Neuron (in vitro differentiated cells): Measurements from ENCODE around the gene MTHFD1L.

ENCODE experiments used
- H2AFZ ChIP-seq: one replicate; pipeline ENCODE4 v1.6.1; 2013; ENCODE audit warnings: low read depth, mild to moderate bottlenecking, inconsistent platforms, low read length, moderate library complexity
- H3K27me3 ChIP-seq: one replicate; pipeline ENCODE4 v1.6.1; 2013; ENCODE audit warnings: low read length; ENCODE audit not compliant: insufficient read depth
- H3K36me3 ChIP-seq: one replicate; pipeline ENCODE4 v1.6.1; 2013; ENCODE audit warnings: low read length; ENCODE audit not compliant: insufficient read depth
- H3K4me1 ChIP-seq: one replicate; pipeline ENCODE4 v1.6.1; 2013; ENCODE audit warnings: low read length; ENCODE audit not compliant: insufficient read depth
- H3K4me3 ChIP-seq: 2 replicates; pipeline ENCODE4 v1.5.1; 2013; ENCODE audit warnings: mild to moderate bottlenecking, low read length, moderate library complexity
- H3K9me3 ChIP-seq: one replicate; pipeline ENCODE4 v1.6.1; 2013; ENCODE audit warnings: low read length

MTHFD1L gene

DNA sequence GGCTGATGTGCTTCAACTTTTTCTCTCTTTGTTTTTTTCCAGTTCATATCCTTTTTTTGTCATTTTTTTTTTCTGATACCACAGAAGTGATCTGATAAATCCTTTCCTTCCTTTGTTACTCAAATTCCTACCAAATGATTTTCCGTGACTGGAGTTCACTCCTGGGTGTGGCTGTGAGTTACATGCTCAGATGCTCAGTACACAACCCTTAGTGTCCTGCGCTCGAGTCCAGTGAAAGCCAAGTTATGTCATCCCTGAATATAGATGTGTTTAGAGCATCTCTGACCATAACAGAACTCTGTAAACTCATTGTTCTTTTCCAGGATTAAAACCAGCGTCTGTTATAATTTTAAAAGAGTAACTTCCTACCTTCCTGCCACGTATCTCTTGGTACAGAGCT, 227.1 kb downstream of the MTHFD1L start:
- Histone ChIP-seq H3K36me3 (peaks cover 3% of the 10 kb centered on the region), H3K9me3 (peaks cover 1% of the 10 kb centered on the region), H3K27me3 (no peaks in the 10 kb centered on the region), H3K4me3 (no peak overlapping the region), H3K4me1 (peaks cover 18% of the 10 kb centered on the region), H2AFZ (no peak overlapping the region)

GRCh38 chr6:151093706-151094105, 228.2 kb downstream of the MTHFD1L start:
- Histone ChIP-seq H3K36me3 (peaks cover 3% of the 10 kb centered on the region), H3K9me3 (peaks cover 1% of the 10 kb centered on the region), H3K4me3 (no peak overlapping the region), H3K27me3 (no peaks in the 10 kb centered on the region), H2AFZ (no peak overlapping the region), H3K4me1 (peaks cover 13% of the 10 kb centered on the region)

DNA sequence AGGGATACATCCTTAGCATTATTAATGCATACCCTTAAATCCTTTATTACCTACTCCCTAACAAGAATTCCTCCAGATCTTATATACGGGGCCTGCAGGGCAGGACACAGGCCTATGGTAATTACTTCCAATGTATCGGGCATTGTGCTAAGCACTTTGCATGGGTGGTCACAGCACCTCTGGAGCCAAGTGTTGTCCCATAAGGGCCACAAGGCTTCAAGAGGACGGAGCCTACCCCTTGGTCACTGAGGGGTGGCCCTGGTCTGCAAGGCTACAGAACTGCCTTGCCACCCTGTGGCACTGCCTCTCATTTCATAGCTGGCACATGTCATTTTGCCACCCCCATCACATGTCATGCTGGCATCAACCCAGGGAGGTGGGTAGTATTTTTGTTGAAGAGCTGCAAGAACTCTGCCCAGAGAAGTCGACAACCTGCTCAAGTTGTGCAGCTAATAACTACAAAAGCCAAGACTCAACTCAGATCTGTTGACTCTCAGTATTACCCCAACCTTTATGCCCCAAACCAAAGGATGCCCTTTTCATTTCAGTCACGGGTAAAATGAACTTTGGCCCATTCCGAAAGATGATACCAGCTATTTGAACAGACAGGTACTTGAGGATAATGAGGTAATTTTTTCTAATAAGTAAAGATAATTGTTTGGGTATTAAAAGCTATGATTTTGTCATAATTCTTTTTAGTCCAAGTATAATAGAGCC, 230.2 kb downstream of the MTHFD1L start:
- Histone ChIP-seq H3K36me3 (peaks cover 3% of the 10 kb centered on the region), H3K4me3 (no peak overlapping the region), H3K9me3 (peaks cover 1% of the 10 kb centered on the region), H3K27me3 (no peaks in the 10 kb centered on the region), H2AFZ (no peak overlapping the region), H3K4me1 (peaks cover 13% of the 10 kb centered on the region)

DNA sequence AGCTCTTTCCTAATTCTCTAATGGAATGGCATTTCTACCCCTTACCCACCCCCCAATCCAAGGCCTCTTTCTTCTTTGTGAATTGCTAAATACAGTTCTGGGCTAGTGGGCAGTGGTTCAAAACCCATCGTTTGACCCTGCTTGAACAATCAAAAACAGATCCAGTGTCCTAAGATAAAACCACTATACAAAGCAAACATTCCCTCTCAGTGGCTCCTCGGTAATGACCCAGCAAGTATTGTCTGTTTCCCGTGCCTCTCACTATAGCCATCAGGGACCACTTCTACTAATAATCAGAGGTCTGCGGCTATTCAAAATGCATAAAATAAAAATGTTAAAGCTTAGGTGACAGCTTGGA, 230.7 kb downstream of the MTHFD1L start:
- peaks cover 13% of the 10 kb centered on the region for H3K4me1 ChIP-seq
- H3K27me3 ChIP-seq = no peaks in the 10 kb centered on the region
- peaks cover 3% of the 10 kb centered on the region for H3K36me3 ChIP-seq
- H3K4me3 ChIP-seq = no peak overlapping the region
- H3K9me3 ChIP-seq = peaks cover 1% of the 10 kb centered on the region
- H2AFZ ChIP-seq = no peak overlapping the region

DNA sequence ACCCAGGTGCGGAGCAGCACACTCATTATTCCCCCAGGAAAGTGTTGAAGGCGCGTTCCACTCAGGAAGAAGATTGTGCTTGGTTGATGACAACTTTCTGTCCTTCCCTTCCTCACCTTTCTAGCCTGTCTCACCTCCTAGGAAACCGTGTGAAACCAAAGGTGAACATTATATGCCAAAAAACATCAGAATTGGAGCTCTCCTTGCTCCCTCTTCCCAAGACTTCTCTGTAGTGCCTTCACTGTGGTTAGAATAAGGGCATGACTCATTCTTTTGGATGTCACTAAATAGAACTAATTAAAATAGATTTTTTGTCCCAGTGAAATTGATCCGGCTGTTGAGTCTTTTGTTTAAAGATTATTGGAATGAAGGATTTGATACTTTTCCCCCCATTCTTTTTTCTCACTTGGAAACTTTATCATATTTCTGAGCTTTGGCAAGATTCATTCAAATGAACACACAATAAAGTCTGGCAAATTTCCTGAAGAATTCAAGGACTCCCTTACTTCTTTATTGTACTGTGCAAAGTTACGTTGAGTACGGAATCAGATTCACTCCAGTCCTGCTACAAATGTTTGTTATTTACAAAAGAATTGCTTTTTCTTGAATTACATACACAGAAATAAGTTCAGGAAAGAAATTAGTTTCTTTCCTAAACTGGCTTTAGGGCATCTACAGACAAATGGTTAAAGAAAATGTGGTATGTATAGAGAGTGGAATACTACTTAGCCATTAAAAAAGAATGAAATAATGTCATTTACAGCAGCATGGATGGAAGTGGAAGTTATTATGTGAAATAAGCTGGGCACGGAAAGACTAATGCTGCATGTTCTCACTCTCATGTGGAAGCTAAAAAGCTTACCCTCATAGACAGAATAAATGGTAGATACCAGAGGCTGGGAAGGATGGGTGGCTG, 231.4 kb downstream of the MTHFD1L start:
- peaks cover 3% of the 10 kb centered on the region for H3K36me3 ChIP-seq
- no peaks in the 10 kb centered on the region for H3K27me3 ChIP-seq
- H2AFZ ChIP-seq = no peak overlapping the region
- peaks cover 1% of the 10 kb centered on the region for H3K9me3 ChIP-seq
- peaks cover 13% of the 10 kb centered on the region for H3K4me1 ChIP-seq
- no peak overlapping the region for H3K4me3 ChIP-seq

GRCh38 chr6:151098166-151098565, 232.7 kb downstream of the MTHFD1L start:
- no peaks in the 10 kb centered on the region for H3K9me3 ChIP-seq
- no peaks in the 10 kb centered on the region for H3K27me3 ChIP-seq
- no peak overlapping the region for H2AFZ ChIP-seq
- H3K36me3 ChIP-seq = peaks cover 3% of the 10 kb centered on the region
- H3K4me3 ChIP-seq = no peak overlapping the region
- H3K4me1 ChIP-seq = peaks cover 13% of the 10 kb centered on the region

- Histone ChIP-seq H3K4me1 (peaks cover 13% of the 10 kb centered on the region), H3K36me3 (peaks cover 3% of the 10 kb centered on the region)
Measured at GRCh38 chr6:151100326-151100725, 234.8 kb downstream of the MTHFD1L start.

GRCh38 chr6:151101161-151101815, 235.8 kb downstream of the MTHFD1L start:
- H3K36me3 ChIP-seq = peaks cover 3% of the 10 kb centered on the region
- H3K4me3 ChIP-seq = no peak overlapping the region

More at GRCh38 chr6:151100326-151100725, 234.8 kb downstream of the MTHFD1L start:
- no peaks in the 10 kb centered on the region for H3K27me3 ChIP-seq
- H3K9me3 ChIP-seq = no peaks in the 10 kb centered on the region
- no peak overlapping the region for H3K4me3 ChIP-seq
- no peak overlapping the region for H2AFZ ChIP-seq

DNA sequence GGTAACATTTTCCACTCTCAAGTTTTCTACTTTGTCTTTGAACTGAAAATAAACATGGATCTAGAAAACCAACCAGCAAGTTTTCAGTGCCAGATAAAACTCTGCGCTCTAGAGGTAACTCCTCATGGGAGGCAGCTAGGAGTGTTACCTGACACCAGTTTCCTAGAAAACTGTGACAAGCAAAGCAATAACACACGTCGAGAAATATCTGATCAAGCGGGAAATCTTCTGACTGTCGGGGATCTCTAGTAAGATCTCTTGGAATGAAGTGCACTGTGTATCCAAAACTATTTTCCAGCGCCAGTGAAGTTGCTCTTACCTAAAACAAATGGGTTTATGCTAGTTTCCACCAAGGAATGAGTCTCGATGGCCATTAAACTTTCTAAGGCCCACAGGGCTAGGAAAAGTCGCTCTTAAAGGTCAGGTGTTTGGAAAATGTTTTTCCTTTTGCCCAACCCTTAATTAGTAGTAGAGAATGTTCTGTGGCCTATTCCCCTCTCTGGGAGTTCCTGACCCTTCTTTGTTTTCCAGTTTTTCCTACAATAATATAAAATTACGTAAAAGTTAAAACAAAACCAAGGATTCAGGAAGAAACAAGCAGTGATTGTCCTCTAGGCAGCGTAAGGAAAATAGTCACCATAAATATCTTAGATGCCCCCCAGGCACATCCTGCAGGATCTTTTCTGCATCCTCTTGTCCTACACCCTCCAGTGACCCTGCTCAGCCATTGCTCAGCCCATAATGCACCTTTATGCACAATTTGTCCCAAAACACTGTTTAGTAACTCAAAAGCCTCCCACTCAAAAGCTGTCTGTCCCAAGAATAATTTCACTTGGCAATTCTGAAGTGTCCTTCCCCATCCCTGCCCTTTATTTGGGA, 236.6 kb downstream of the MTHFD1L start:
- peaks cover 3% of the 10 kb centered on the region for H3K36me3 ChIP-seq
- H3K9me3 ChIP-seq = no peaks in the 10 kb centered on the region
- no peaks in the 10 kb centered on the region for H3K4me1 ChIP-seq
- H3K4me3 ChIP-seq = no peak overlapping the region
- no peak overlapping the region for H2AFZ ChIP-seq
- H3K27me3 ChIP-seq = no peaks in the 10 kb centered on the region

More at GRCh38 chr6:151101161-151101815, 235.8 kb downstream of the MTHFD1L start:
- no peak overlapping the region for H2AFZ ChIP-seq
- no peaks in the 10 kb centered on the region for H3K27me3 ChIP-seq
- H3K4me1 ChIP-seq = peaks cover 4% of the 10 kb centered on the region
- H3K9me3 ChIP-seq = no peaks in the 10 kb centered on the region

DNA sequence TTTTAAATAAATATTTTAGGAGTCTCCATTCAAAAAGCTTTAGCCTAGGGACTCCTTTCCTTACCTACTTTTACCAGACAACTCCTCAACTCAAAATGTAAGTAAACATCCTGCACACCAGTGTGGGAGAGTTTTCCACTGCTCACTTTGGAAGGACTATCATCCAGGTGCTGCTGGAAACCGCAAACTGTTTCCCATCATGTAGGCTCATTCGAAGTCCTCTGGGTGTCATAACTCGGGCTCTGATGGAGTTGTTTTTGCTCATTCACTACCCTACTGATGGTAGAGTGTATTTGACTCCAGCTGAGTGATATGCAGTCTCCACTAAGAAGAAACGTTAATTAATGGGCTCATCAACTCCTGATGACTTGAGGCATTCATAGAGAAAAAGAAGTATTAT, 237.8 kb downstream of the MTHFD1L start:
- Histone ChIP-seq H3K4me3 (no peak overlapping the region), H3K4me1 (no peaks in the 10 kb centered on the region), H2AFZ (no peak overlapping the region), H3K9me3 (no peaks in the 10 kb centered on the region), H3K36me3 (peaks cover 3% of the 10 kb centered on the region), H3K27me3 (no peaks in the 10 kb centered on the region)

- H3K27me3 ChIP-seq = no peaks in the 10 kb centered on the region
- peaks cover 3% of the 10 kb centered on the region for H3K36me3 ChIP-seq
- no peak overlapping the region for H3K4me3 ChIP-seq
- no peaks in the 10 kb centered on the region for H3K4me1 ChIP-seq
- H3K9me3 ChIP-seq = no peaks in the 10 kb centered on the region
- H2AFZ ChIP-seq = no peak overlapping the region
Measured at GRCh38 chr6:151107897-151108427, 242.5 kb downstream of the MTHFD1L start.

- H3K9me3 ChIP-seq = no peaks in the 10 kb centered on the region
- H3K27me3 ChIP-seq = no peaks in the 10 kb centered on the region
- H2AFZ ChIP-seq = no peak overlapping the region
- H3K4me3 ChIP-seq = no peak overlapping the region
- no peaks in the 10 kb centered on the region for H3K4me1 ChIP-seq
- peaks cover under 1% of the 10 kb centered on the region for H3K36me3 ChIP-seq
Measured at GRCh38 chr6:151108548-151108947, 243.0 kb downstream of the MTHFD1L start.
